HG03045 (cell line): ENCODE results near the gene NSMCE4A.
"Not testable (repeated sequence)": the region's sequence is repeated elsewhere in the genome, so short reads cannot be mapped to it uniquely, and the experiment has no call there.

Experiments
- ATAC-seq: cut with Tn5 transposase; IDR thresholded peaks from one replicate; pipeline ENCODE4 v1.9.1; 2021; ENCODE audit warnings: mild to moderate bottlenecking, moderate library complexity; ENCODE audit not compliant: unreplicated experiment

The NSMCE4A gene

GRCh38 chr10:121974535-121975294 lies at the start of gene NSMCE4A:
NSMCE4A (minus strand) TSS chr10:121975217; CDS start chr10:121975165, 52 bp downstream.
- ATAC-seq: peak; percentile 83

- ATAC-seq: not testable (repeated sequence)
Measured at GRCh38 chr10:122023257-122023656, 48.2 kb upstream of the NSMCE4A start.

- ATAC-seq: no peak
Measured at GRCh38 chr10:122022276-122022675, 47.3 kb upstream of the NSMCE4A start.

- ATAC-seq: no peak
Measured at GRCh38 chr10:122021828-122022227, 46.8 kb upstream of the NSMCE4A start.

GRCh38 chr10:122021379-122021778 lies 46.4 kb upstream of the NSMCE4A start:
- ATAC-seq: no peak

- ATAC-seq: no peak
Measured at GRCh38 chr10:122020226-122020625, 45.2 kb upstream of the NSMCE4A start.

GRCh38 chr10:122019414-122019975 lies 44.5 kb upstream of the NSMCE4A start:
- no peak for ATAC-seq

- ATAC-seq: no peak
Measured at GRCh38 chr10:122018951-122019413, 44.0 kb upstream of the NSMCE4A start.

GRCh38 chr10:122018491-122018890 lies 43.5 kb upstream of the NSMCE4A start:
- no peak for ATAC-seq

- not testable (repeated sequence) for ATAC-seq
Measured at GRCh38 chr10:122017926-122018325, 42.9 kb upstream of the NSMCE4A start.

- no peak for ATAC-seq
Measured at GRCh38 chr10:122014652-122015248, 39.7 kb upstream of the NSMCE4A start.

GRCh38 chr10:122013311-122013780 lies 38.3 kb upstream of the NSMCE4A start:
- no peak for ATAC-seq

GRCh38 chr10:122012731-122013130 lies 37.7 kb upstream of the NSMCE4A start:
- ATAC-seq: no peak

GRCh38 chr10:122010405-122011050 lies 35.5 kb upstream of the NSMCE4A start:
- ATAC-seq: no peak

- no peak for ATAC-seq
Measured at GRCh38 chr10:122007415-122007814, 32.4 kb upstream of the NSMCE4A start.

- no peak for ATAC-seq
Measured at GRCh38 chr10:122001698-122002097, 26.7 kb upstream of the NSMCE4A start.

- no peak for ATAC-seq
Measured at GRCh38 chr10:121999301-121999700, 24.3 kb upstream of the NSMCE4A start.

- ATAC-seq: no peak
Measured at GRCh38 chr10:121998462-121998861, 23.4 kb upstream of the NSMCE4A start.

GRCh38 chr10:121994429-121994941 lies 19.5 kb upstream of the NSMCE4A start:
- ATAC-seq: no peak

- not testable (repeated sequence) for ATAC-seq
Measured at GRCh38 chr10:121991727-121992126, 16.7 kb upstream of the NSMCE4A start.

GRCh38 chr10:121990015-121990677 lies 15.1 kb upstream of the NSMCE4A start:
- no peak for ATAC-seq
